HG03064 (cell line): ENCODE results near the gene MMAB.

Experiments used
- ATAC-seq: cut with Tn5 transposase; IDR thresholded peaks from one replicate; pipeline ENCODE4 v1.9.1; 2021; ENCODE audit warnings: low read depth; ENCODE audit not compliant: unreplicated experiment

MMAB gene

DNA sequence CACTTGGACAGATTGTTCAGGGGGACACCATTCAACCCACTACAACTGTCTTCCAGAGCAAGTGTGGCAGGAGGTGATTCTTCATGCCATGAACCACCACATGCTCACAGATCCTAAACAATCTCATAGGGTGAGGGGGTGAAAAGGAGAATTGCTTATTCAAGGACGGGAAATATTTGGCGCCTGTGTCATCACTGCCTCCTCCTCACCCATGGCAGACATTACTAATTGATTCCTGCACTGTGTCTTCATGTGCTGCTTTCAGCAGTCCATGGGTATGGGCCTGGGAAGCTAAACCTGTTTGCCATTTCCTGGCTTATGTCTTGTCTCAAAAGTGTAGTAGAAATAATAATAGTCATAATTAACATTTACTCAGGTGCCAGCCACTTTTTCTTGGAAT, 31.3 kb downstream of the MMAB start:
- ATAC-seq = no peak

DNA sequence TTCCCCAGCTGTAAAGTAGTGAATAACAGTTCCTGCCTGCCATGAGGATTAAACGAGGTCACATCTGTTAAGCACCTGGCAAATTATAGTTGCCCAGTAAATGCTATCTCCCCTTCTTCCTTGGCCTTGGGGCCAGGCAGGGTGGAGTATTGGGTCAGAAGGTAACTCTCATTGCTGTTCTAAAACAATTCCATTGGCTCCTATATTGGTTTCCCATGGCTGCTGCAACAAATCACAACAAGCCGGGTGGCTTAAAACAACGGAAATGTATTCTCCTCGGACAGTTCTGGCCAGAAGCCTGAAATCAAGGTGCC, 31.9 kb downstream of the MMAB start:
- ATAC-seq = no peak

DNA sequence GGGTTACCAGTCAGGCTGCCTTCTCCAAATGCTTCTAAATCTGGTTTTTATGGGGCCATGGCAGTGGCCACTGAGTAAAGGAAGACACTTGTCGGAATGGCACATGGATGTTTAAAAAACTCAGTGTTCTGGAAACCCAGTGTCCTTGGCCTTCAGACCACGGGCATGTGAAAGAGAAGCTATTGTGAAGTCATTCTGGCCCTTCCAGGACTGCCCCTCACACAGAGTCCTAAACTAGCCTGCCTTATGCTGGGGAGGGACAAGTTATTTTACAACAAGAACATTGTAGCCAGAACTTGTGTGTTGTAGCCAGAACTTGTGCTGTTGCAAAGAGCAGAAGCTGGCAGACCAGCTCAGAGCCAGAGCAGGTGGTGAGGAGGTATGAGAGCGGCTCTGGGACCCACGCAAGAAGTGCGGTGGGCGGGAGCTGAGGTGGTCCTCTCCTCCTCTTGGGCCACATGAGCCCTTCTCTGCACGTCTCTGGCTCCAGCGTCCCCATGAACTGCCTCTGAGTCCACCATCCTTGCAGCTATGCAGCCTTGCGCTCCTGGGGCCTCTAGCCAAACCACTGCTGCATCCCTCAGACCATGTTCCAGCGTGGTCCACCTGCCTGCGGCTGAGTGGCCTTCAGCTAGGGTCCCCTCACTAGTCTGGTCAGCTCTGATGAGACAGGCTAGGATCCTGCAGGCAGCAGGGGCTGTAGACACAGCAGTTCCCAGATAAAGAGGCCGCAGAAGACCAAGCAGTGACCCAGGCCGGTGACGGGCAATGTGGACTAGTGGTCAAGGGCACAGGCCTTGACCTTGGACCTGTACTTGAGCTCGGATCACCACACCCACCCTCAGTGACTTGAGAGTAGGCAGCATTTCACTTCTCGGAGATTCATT, 32.5 kb downstream of the MMAB start:
- ATAC-seq = no peak

GRCh38 chr12:109539508-109539907, 33.8 kb downstream of the MMAB start:
- no peak for ATAC-seq

DNA sequence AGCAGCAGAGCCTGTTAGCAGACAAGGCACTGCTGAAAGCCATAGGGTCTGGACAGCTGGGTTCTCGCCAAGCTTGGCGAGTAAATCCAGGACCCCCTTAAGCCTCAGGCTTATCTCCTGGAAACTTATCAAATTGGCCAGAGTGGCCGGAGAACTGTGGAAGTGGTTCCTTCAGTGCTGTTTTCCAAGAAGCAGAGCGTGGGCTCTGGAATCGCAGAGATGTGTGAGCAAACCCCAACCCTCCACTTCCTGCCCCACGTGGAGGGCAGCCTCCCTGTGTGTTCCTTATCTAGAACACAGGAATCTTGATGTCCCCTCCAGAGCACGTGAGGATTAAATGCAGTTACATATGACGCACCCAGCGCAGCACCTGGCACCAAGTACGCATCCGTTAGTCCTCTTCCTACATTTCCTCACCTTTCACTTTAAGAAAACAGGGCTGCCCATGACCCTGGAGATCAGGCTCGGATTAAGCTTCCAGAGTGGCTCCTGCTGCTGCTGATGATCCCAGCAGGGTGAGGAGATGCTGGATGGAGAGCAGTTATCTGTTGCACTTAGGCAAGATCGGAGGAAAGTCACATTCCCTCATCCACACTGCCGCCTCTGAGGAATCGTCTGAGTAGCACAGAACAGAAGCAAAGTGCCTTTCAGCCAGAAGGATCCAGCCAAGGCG, 35.0 kb downstream of the MMAB start:
- ATAC-seq = no peak

DNA sequence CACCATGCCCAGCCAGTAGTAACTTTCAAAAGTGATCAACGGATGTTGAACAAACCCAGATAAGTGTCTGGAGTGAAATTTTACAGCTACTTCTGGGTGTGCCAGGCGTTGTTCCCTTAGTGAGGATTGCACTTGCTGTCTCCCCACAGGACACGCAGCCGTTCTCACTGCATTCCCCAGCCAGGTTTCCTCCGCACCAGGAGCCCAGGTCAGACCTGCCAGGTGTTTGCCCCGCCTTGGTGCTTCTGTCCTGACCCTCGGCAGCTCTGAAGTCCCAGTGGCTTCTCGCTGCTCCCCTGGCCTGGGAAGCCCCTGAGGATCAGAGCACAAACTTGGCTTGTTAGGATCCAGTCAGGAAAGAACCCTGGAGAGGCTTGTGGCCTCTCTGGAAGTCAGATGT, 36.2 kb downstream of the MMAB start:
- no peak for ATAC-seq

DNA sequence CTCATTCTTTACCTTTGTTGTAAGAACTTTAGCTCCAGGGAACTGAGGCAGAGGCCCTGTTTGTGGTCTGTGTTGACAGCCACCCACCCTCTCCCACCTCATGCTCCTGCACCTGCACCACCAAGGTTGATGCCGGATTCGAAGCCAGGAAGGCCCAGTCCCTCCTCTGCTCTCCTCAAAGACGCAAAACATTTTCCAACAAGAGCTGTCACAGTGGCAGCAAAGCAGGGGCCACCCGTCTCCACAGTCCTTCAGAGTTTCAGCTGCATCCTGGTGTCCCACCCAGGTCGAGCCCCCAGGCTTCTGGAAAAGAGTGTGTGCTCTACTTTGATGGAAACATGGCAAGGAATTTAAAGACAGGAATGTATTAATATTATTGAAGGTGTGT, 37.4 kb downstream of the MMAB start:
- no peak for ATAC-seq

GRCh38 chr12:109535231-109535862, 38.0 kb downstream of the MMAB start:
- no peak for ATAC-seq

DNA sequence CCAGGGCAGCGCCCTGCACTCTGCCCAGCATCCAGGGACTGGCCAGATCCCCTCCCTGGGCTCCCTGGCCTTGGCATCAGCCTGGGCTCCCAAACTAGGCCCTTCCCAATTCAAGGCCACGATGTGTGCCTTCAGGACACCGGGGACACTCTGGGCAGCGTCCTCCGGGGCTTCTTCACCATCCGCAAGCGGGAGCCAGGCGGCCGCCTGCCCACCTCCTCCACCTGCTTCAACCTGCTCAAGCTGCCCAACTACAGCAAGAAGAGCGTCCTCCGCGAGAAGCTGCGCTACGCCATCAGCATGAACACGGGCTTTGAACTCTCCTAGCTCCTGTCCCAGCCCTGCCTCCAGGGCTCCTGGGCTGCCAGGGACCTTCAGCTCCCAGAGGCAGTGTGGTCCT, 38.8 kb downstream of the MMAB start:
- no peak for ATAC-seq

DNA sequence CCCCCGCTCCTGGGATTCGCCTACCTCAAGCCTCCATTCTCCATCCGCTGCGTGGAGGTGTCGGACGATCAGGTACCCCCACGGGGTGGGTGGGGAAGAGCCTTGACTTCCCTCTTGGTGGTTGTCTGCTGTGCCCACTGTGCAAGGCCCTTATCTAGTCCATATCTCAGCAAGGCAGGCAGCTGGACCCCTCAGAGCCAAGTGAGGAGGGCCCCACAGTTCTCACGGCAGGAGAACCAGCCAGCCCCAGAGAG, 39.9 kb downstream of the MMAB start:
- ATAC-seq = no peak

GRCh38 chr12:109532721-109533486, 40.4 kb downstream of the MMAB start:
- no peak for ATAC-seq

DNA sequence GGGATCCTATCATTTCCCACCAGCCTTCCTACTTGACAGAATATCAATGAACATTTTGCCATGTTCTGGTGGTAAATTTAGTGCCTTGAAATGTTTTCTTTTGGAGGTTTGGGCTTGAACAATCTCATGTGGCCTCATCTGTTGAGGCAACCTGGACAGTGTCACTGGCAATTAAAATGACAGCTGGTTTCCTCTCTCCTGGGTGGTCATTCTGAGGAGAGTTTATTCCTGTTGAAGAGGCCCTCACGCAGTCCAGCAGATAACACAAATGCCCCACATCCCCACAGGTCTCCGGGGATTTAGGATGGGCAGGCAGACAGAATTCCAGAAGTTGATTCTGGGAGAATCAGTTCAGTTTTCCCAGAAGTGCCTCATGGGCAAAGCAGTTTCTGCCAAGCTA, 41.9 kb downstream of the MMAB start:
- ATAC-seq = no peak

GRCh38 chr12:109529691-109530640, 43.3 kb downstream of the MMAB start:
- no peak for ATAC-seq

- no peak for ATAC-seq
Observed at GRCh38 chr12:109527489-109528123, 45.7 kb downstream of the MMAB start.

DNA sequence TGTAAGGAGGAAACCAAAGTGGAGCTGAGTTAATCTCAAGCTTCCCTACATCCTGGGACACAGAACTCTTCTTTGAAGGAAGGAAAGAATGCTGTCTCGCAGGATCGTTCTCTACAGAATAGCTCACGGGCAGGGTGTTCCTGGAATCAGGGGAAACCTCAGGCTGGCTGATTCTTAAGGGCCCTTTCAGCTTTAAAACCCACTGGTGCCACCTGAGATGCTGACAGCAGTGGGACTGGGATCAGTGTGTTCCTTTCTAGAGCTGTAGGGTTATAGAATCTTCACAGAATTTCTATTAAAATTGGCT, 48.1 kb downstream of the MMAB start:
- ATAC-seq = no peak

DNA sequence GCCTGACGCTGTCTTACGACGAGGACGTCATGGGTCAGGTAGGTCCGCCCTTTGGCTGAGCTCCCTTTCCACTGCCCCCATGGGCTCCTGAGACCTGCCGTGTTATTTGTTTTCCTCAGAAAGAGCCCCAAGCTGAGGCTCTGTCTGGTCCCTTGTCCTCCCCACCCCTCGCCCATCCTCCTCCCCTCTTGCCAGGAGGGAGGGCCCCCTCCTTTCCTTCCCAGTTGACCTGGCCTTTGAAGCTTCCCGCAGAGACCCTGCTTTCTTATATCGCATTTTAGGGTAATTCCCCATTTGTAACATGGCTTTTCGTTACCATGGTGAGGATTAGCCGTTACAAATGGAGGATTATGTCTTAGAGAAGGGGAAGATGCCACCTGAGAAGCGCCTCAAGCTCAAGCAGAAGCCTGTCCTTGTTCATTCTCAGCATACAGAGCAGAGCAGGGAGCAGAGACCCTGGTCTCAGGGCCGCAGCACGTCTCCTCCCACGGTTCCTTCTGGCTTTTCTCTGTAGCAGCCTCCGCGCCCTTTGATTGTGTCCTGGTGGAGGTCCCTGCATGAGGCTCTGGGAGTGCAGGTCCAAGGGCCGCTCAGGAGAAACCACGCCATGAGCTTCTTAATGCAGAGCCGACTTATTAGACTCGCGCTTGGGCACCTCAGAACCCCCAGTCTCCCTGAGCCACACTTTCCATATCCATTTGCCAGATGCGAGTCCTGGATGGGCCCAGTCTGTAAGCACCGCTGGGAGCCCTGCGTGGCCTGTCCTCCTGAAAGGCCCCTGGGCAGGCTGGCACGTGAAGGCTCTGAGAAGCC, 48.6 kb downstream of the MMAB start:
- ATAC-seq = no peak

DNA sequence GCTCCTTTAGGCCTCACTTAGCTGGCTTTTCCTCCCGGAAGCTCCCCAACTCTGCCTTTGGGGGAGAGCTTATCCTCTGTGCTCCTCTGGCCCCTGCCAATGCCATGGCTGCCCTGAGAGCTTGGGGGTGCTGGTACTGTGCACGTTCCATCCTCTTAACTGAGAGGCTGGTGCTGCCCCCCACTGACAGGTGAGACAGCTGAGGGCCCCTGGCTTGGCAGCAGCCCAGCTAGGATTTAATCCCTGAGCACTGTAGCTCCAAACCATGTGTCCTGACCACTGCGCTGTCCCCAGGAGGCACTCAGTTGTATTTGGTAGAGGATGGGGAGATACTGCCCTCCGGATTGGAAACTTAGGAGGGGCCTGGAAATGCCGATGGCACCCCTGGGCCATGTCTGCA, 49.8 kb downstream of the MMAB start:
- no peak for ATAC-seq

DNA sequence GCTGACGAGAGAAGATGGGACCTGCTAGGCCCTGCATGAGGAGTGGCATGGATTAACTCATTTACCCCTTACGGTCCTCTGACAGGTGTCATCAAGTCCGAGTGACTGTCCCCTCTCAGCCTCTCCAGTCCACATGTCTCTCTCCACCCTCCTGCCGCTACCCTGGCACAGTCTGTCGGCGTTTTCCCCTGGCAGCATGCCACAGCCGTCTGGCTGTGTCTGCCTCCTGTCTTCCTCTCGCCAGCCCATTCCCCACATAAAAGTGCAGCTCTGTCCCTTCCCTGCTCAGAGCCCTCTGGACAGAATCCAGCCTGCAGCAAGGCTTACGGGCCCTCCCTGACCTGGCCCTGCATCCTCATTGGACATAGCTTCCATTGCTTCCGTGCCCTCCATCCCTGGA, 50.2 kb downstream of the MMAB start:
- ATAC-seq = no peak

- ATAC-seq = no peak
Observed at GRCh38 chr12:109521831-109522230, 51.5 kb downstream of the MMAB start.
